GM10266 (cell line): ENCODE data around the gene PCSK4.
"Not testable (repeated sequence)": the region's sequence is repeated elsewhere in the genome, so short reads cannot be mapped to it uniquely, and the experiment has no call there.

ENCODE experiments used
- DNase-seq: peaks from one replicate; pipeline ENCODE4 v3.0.0; 2012; ENCODE audit errors: extremely low spot score
- TF ChIP-seq, protein P1 (sequence below): IDR thresholded peaks from 2 replicates; pipeline ENCODE4 v1.5.1; 2012; ENCODE audit warnings: mild to moderate bottlenecking, low read depth; ENCODE audit not compliant: control insufficient read depth, insufficient read depth; ENCODE audit errors: missing control alignments

Gene PCSK4

DNA sequence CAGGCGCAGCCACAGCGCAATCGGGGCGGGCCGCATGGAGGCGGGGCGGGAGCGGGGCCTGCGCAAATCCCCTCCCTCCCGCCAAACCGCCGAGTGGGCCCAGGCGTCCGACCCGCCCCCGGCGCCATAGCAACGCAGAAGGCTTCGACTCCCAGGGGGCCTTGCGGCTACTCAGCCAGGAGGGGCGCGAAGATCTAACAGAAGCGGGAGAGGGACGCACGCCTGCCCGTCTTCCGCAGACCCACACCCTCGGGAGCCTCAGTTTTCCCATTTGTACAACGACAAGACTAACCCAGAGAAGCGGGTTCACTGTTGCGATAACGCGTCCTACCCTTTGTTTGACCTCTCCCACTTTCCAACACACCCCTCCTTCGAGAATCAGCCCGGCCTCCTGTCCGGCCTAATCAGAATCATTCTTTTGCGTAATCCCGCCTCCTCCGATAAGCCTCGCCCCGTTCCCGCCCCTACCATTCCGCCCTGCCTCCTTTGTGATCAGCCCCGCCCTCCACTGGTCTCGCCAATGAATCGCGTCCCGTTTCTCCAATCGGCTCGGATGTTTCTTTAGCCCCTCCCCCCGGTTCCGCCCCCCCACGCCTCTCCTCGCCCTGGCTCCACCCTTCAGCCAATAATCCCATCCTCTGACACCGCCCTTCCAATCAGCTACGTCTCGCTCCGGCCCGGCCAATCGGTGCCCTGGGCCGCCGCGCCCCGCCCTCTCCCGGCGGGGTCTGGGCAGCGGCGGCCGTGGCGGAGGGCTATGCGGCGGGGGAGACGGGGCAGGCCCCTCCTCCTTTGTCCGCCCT is at the start of gene PCSK4:
TSS of gene PCSK4 (minus strand) at position 40 of the 803 bp plus-strand sequence. CDS start at position 36, 4 bp downstream.
- TF ChIP-seq, protein P1, sequence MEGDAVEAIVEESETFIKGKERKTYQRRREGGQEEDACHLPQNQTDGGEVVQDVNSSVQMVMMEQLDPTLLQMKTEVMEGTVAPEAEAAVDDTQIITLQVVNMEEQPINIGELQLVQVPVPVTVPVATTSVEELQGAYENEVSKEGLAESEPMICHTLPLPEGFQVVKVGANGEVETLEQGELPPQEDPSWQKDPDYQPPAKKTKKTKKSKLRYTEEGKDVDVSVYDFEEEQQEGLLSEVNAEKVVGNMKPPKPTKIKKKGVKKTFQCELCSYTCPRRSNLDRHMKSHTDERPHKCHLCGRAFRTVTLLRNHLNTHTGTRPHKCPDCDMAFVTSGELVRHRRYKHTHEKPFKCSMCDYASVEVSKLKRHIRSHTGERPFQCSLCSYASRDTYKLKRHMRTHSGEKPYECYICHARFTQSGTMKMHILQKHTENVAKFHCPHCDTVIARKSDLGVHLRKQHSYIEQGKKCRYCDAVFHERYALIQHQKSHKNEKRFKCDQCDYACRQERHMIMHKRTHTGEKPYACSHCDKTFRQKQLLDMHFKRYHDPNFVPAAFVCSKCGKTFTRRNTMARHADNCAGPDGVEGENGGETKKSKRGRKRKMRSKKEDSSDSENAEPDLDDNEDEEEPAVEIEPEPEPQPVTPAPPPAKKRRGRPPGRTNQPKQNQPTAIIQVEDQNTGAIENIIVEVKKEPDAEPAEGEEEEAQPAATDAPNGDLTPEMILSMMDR = no peak

DNA sequence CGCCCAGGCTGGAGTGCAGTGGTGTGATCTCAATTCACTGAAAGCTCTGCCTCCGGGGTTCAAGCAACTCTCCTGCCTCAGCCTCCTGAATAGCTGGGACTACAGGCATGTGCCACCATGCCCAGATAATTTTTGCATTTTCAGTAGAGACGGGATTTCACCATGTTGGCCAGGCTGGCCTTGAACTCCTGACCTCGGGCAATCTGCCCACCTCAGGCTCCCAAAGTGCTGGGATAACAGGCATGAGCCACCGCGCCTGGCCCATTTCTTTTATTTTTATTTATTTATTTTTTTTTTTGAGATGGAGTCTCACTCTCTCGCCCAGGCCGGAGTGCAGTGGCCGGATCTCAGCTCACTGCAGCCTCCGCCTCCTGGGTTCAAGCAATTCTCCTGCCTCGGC is 49.6 kb upstream of the PCSK4 start:
- DNase-seq = not testable (repeated sequence)

More for the DNA sequence above, at the start of gene PCSK4:
- peak; percentile 99 for DNase-seq

DNA sequence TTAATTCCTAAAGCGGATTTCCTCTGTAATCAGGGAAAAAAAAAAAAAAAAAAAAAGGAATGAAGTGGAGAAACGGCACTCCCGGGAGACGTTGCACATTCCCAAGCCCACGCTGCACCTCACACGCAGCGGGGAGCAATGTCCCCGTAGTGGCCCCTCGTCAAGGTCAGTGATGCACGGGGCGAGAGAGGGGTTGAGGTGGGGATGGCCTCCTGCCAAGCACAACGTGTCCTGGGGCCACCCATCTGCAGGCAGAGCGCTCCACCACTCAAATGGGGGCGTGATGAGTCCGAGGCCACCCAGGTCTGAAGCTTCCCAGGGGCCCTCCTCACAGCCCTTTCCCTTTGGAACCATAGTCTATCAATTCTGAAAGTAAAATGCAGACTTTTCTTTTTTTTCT is 48.8 kb upstream of the PCSK4 start:
- DNase-seq = no peak
- TF ChIP-seq, protein P1 = no peak

DNA sequence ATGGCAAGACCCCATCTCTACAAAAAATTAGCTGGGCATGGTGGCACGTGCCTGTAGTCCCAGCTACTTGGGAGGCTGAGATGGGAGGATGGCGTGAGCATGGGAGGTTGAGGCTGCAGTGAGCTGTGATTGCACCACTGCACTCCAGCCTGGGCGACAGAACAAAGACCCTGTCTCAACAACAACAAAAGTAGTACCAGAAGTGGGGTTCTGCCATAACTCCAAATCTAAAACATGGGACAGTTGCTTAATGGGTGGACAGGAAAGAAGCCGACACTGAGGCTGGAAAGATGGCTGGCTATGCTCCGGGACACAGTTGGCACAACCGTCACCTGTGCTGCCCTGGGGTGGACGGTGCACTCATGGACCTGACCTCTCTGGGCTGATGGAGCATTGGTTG is 45.5 kb upstream of the PCSK4 start:
- DNase-seq = not testable (repeated sequence)

DNA sequence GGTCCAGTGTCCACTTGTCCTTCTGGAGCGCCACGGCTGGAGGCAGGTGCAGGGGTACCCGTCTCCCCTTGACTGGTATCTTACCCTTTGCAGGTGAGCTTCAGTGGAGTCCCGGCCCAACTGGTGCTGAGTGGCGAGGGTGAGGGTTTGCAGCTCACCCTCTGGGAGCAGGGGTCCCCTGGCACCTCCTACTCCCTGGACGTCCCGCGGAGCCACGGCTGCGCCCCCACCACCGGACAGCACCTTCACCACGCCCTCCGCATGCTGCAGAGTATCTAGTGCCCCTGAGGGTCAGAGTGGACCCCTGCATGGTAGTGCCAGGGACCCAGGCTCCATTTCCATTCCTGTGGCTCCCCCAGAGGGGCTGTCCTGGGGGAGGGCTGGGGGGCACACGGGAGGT is 44.8 kb upstream of the PCSK4 start:
- TF ChIP-seq, protein P1 = no peak
- DNase-seq = no peak

DNA sequence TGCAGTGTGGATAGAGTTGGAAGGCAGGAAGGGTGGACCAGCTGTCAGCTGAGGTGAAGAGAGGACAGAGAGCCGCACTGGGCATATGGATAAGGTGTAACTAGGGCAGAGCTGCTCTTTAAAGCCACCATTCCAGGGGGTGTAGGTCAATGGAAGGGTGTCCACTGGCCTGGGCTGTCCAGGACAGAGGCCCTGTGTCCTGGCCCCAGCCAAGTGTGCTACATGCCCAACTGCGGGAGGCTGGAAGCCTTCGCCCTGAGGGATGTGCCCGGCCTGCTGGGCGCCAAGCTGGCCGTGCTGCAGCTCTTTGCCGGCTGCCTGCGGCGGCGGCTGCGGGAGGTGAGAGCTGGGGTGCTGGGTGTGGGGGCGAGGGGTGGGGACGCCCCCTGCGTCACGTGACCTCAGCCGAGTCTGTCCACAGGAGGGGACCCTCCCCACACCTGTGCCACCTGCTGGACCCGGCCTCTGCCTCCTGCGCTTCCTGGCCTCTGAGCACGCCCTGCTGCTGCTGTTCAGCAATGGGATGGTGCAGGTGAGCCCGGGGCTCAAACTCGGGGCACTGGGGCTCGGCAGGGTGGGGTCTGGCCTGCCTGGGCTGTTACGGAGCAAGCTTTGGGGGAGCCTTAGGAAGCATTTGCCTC is 43.5 kb upstream of the PCSK4 start:
- no peak for DNase-seq
- TF ChIP-seq, protein P1 = no peak

DNA sequence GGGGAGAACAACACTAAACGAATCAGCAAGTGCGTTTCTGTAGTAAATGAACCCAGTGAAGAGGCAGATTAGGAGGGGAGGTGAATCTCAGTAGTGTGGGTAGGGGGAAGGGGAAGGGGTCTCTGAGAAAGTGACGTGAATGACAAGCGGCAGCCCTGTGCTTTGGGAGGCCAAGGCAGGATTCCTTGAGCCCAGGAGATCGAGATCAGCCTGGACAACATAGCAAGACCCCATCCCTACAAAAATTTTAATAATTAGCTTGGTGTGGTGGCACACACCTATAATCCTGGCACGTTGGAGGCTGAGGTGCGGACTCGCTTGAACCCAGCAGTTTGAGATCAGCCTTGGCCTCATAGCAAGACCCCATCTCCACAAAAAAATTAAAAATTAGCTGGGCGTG is 41.9 kb upstream of the PCSK4 start:
- TF ChIP-seq, protein P1 = no peak
- DNase-seq = no peak

DNA sequence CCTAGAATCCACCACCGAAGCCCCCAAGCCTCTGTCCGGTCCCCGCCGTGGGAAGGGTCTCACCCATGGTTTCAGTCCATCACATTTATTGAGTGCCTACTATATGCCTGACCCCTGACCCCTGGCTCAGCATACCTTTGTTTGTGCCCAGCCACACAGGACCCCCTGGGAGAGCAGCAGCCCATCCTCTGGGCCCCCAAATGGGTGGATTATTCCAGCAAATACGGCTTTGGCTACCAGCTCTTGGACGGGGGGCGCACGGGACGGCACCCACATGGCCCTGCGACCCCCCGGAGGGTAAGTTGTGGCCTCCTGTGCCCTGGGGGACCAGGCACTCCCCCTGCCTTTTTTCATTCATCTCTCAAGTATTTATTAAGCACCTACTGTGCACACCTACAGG is 41.4 kb upstream of the PCSK4 start:
- DNase-seq = no peak
- TF ChIP-seq, protein P1 = no peak

DNA sequence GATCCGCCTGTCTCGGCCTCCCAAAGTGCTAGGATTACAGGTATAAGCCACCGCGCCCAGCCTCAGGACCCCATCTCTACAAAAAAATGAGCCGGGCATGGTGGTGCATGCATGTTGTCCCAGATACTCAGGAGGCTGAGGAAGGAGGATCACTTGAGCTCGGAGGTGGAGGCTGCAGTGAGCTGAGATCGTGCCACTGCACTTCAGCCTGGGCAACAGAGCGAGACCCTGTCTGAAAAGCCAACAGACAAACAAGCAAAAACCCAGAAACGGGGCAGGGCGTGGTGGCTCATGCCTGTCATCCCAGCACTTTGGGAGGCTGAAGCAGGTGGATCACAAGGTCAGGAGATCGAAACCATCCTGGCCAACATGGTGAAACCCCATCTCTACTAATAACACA is 40.7 kb upstream of the PCSK4 start:
- not testable (repeated sequence) for DNase-seq
